T-helper 2 cell treated with Interferon-gamma antibody and Interleukin-4, amounts not matched to agents 100 ng/mL and 5 ng/mL, for 36 hours (primary cell): ENCODE data around the gene CHI3L2. TPM values are rescaled to one million over a fixed set of nuclear protein-coding genes. Genes with fewer than 3 reads are reported as not detected.

Experiments
- intact Hi-C: fragments of 100-400 bp; cut with micrococcal nuclease; formaldehyde crosslinking; loops from one replicate; pipeline ENCODE4 v1.15.1; 2023
- total RNA-seq: library from RNA; stranded (reverse); gene quantifications from 2 replicates; pipeline ENCODE4 v1.2.3, GENCODE V29; 2022

The CHI3L2 gene, protein sequence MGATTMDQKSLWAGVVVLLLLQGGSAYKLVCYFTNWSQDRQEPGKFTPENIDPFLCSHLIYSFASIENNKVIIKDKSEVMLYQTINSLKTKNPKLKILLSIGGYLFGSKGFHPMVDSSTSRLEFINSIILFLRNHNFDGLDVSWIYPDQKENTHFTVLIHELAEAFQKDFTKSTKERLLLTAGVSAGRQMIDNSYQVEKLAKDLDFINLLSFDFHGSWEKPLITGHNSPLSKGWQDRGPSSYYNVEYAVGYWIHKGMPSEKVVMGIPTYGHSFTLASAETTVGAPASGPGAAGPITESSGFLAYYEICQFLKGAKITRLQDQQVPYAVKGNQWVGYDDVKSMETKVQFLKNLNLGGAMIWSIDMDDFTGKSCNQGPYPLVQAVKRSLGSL
- 8.0 and 9.1 TPM in 2 replicates for total RNA-seq

DNA sequence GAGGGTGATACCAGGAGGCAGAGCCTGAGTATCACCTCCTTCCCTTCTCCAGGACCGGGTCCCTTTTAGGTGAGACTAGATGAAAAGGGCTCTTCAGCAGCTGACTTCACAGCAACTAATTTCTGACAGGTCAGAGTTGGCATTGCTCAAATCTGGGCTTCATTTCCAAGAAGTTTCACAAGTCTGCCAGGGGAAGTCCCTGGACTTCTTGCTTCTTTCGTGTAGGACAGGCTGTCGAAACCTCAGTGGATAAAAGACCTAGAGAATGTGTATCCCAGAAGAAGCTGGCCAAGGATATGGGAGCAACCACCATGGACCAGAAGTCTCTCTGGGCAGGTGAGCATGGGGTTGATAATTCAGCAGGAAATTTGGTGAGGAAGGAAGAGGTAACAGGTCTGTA is at the start of gene CHI3L2:
Gene CHI3L2 (plus strand): TSS at position 280 of the 400 bp plus-strand sequence. CDS start 17 bp downstream, at position 297.
- intact Hi-C loops = loop anchor here (10.0 kb wide), 1 partner anchor 247 kb away; the partner anchor contains the start of gene C1orf162

DNA sequence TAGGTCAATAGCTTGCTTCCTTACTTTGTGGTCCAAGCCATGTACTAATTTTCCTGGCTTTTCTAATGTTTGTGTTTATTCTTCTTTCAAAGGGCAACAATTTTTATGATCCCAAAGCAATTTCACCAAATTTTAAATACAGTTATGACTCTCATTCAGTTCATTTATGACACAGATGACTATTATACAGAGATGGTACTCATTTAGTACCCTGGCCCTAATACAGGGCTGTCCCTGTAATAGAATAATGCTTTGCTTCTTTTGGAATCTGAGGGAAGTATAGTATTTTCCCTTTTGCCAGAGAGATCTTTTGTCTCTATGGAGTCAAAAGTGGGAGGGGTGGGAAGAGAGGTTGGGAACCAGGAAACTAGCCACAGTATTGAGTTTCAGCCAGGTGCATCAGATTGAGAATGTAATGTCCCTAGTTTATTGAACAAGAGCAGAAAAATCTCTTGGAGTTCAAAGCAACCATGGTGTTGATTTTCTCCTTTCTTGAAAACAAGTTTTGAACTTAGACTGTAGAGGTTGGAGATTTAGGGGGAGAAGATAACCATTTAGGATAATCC is 47.5 kb upstream of the CHI3L2 start:
- intact Hi-C loops = no loop called here

DNA sequence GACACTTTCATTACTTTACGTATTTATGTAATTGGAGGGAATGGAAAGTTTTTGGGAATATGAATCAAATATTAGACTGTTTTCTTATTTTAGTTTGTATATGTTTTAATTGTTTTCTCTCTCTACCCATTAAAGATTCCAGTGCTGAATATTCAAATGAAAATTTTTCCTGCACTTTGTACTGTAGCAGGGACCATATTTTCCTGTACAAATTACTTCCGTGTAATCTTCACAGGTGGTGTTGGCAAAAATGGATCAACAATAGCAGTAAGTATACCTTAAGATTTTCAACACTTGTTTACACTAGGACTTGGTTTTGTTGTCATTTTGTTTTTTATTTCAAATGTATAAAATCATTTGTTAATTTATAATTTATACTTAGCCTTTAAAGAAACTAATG is 45.5 kb upstream of the CHI3L2 start:
- intact Hi-C loops = no loop called here

DNA sequence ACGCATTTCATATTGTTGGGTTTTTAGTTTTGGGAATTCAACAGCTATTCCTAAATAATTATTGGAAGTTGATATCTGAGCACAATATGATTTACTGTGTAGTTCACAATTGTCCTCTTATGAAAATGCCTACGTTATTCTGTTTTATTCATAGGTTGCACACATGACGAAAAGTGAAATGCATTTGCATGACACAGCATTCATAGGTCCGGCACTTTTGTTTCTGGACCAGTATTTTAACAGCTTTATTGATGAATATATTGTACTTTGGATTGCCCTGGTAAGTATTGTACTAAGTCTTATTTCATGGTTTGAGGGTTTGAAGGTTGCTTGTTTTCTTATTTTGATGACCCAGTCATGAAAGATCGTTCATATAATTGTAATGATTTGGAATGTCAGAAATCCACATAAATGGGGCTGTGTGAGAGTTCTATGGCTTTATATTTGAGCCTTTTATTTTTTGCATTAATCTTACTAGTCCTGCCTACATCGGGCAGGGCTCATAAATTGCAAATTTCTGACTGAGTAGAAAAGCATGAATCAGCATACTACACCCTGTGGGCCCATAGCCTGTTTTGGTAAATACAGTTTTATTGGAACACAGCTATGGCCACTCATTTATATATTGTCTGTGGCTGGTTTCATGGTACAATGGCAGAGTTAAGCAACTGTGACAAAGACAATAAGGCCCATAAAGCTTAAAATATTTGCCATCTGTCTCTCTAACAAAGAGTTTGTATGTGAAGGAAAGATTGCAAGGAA is 44.0 kb upstream of the CHI3L2 start:
- intact Hi-C loops = no loop called here

DNA sequence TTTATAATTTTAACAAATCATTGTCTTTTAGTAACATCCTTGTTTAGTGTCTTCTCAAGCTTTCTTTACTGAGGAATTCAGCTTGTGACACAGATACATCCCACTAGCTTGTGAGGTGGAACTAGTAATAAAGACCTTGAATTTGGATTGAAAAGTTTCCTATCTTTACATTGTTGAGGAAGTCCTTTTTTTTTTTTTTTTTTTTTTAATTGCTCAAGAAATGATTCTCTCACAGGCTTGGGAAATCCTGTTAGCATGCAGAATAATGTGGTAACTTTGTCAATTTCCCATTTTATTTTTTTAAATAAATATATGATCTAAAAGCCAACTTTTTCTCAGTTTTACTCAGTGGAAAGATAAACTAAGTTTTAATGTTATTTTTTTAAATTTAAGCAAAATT is 42.9 kb upstream of the CHI3L2 start:
- intact Hi-C loops = no loop called here

DNA sequence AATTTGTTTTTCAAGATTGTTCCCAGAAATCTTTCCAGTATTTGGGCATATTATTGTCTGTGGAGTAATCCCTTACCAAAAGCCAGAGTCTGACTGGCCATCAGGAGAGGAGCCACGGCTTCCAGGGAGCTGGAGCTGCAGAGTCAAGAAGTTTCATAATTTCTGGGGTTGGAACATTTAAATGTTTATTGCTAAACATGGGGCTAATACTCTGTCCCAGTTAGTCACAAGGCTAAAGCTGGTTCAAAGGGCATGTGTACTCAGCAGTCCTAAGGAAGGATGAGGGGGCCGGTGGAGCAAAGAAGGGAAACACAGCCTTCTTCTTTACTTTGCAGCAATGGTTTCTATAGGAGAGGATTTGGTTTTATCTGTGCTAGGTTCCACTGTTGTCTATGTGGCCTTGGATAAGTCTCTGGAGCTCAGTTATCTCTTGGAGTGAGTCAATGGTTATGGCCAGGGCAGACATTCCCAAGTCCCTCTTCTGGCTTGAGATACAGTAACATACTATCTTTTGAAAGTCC is 36.5 kb upstream of the CHI3L2 start:
- intact Hi-C loops = loop anchor here (10.0 kb wide), 1 partner anchor 564 kb away; the partner anchor contains the start of gene DDX20

DNA sequence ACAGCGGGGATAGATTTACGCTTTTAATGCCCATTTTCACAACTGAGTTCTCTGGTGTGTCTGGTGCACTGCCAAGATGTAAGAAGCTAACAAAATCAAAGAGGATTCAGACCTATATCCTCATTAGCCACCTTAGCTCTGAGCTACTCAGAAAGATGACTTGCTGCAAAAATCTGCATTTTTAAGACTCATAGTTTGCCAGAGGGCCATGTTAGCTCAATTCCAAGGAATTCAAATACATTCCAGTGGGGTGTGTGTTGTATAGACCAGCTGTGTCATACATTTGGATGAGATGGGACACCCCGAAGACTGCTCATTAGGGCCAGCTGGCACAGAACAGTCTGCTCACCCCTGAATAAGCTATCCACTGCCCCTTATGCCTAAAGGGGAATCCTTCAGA is 36.0 kb upstream of the CHI3L2 start:
- intact Hi-C loops = loop anchor here (10.0 kb wide), 1 partner anchor 563 kb away; the partner anchor contains the start of gene DDX20

DNA sequence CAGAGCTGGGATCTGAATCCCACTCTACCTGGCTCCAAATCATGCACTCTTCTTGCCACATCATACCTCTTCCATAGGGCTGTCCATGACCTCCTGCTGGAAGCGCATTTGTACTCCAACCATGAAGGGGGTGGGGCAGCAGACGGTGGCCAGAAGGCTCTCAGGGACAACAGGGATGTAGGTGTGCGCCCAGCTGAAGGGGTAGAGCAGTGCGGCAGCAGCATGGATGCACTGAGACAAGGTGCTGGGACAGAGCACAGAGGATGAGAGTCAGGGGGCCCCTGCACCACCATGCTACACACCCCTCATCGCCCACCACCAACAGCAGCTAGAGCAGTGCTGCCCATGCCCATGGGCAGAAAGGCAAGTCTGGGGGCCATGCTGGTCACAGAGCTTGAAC is 35.4 kb upstream of the CHI3L2 start:
- intact Hi-C loops = loop anchor here (10.0 kb wide), 1 partner anchor 563 kb away; the partner anchor contains the start of gene DDX20

DNA sequence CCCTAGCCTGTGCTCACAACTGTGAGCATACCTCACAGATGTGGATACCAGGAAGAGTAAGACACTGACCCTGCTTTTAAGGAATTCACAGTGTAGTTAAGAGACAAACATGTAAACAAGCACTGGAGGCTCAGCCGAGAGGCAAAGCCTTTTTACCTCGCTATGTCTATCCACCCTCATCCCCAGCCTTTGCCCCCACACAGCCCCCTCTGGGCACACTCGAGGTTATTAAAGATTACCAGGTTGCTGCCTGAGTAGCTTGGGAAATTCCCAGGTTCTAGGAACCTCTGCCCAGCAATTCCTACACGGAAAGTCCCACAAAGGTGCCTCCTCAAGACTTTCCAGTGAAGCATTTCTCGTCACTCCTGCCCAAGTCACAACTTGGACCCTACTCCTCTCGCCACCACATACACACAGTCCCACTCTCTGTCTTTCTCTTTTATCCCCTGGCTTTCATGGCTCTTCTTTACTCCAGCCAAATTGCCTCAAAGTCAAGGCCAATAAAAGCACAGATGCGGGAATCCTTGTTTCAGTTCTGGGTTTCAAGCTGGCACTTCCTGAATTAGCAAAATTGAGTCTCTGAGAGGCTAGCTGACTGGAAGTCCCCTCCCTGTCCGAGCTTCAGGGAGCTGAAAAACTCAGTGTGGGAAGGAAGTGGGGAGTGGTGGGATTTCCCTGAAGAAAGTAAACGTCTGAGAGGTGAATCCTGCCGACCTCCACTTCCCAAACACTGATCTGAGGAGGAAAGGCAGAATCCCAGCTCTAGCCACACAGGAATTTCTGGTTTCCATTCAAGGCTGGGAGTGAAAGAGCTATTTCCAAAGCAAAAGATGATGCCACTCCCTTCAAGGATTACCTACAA is 34.6 kb upstream of the CHI3L2 start:
- intact Hi-C loops = loop anchor here (10.0 kb wide), 1 partner anchor 562 kb away; the partner anchor contains the start of gene DDX20

DNA sequence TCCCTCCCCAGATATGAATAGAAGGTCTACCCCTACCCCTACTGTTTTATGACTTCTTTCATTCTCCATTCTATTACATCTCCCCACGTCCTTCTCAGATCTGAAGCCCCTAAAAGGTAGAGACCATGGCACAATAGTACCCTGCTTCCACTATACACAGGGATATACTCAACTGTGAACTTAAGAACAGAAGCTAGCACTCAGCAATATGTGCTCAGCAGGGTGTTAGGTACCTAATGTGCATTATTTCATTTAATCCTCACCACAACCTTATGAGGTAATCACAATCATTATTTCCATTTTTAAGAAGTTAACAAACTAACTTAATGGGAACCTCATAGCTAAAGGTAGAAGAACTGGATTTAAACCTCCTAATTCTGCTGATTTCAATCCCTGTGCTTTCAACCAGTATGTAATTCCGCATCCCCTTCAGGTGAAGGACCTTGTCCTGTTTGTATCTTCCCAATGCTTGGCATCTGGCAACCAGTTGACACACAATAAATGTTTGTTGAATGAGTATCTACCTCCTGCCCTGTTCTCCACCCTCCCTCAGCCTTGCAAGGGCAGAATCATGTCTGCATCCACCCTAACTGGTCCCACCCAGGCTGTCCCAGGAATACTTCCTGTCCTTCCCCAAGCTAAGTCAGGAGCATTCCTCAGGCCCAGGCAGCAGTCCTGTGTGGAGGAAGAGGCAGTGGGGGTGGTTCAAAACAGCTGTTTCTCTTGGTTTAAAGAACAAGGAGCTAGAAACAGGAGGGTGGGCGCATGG is 33.6 kb upstream of the CHI3L2 start:
- intact Hi-C loops = loop anchor here (10.0 kb wide), 1 partner anchor 561 kb away; the partner anchor contains the start of gene DDX20

DNA sequence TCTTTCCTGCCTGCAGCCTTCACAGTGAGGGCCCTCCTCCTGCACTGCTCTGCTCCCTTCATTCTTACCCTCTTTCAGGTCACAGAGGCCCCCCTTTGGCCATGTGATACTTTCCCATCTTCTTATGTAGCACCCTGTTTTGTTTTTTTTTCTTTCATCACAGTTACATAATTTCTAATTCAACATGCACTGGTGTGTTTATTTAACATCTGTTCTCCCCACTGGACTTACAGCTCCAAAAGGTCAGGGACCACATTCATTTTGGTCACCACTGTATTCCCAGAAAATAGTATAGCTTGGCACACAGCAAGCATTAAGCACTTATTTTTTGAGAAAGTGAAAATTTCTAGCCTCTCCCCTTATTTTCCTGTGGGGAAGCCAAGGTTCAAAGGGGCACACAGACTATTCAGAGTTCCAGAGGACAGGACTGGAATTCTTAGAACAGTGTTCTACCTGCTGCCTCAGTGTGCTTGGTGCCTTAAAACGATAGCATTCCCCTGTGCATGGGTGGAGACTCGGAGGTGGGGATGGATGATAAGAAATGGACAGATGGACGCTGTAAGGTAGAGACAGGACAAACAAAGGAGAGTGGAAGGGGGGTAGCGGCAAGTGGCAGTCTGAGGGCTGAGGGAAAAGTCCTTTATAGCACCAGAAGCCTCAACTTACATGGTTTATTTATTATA is 32.4 kb upstream of the CHI3L2 start:
- intact Hi-C loops = loop anchor here (5.0 to 10.0 kb wide), 3 partner anchors 37 to 560 kb away; partner anchors contain the start of genes CEPT1, DDX20 and DRAM2

DNA sequence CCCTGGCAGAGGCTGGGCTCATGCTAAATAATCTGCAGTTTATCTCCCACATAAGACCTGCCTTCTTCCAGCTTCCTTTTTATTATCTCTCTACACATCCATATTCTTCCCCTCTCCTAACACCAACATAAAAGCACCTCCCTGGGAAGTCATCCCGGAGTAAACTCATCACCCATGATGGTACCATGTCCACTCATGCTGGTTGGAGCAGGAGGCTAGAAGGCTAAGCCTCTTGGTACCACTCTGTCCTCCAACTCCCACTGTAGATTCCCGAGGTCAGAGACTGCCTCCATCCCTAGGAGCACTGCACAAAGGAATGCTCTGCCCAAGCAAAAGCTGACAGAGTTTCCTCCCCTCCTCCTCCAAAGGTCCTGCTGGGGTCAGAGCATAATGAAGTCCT is 31.3 kb upstream of the CHI3L2 start:
- intact Hi-C loops = loop anchor here (5.0 to 10.0 kb wide), 3 partner anchors 36 to 559 kb away; partner anchors contain the start of genes CEPT1, DDX20 and DRAM2

DNA sequence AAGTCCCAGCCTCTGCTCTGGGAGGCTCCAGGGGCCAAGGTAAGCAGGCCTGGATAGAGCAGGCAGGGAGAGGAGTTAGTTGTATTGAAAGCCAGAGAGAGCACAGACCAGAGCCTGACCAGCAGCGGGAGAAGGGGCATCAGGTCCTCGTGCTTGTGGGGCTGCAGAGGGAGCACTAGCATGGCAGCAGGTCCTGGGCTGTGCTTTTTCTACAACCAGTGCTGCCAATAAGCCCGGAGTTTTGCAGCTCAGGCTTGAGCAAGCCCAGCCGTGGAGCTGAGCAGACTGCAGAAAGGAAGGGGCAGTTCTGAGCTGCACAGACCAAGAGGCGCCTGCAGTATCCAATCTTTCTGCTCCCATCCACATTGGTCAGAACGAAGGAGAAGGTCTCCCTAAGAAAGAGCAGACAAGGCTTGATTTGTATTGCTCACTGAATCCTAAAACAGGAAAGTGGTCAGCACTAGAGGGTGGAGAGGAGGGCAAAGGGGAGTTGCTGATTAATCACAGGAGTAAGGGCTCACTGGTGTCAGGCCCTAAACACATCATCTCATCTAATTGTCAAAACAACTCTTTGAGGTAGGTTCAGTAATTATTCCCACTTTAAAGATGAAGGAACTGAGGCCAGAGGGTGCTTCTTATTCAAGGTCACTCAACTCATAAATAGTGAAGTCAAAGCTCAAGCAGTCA is 29.8 kb upstream of the CHI3L2 start:
- intact Hi-C loops = loop anchor here (1.0 to 10.0 kb wide), 5 partner anchors 35 to 557 kb away; partner anchors contain the start of genes CEPT1, DDX20 and DRAM2

DNA sequence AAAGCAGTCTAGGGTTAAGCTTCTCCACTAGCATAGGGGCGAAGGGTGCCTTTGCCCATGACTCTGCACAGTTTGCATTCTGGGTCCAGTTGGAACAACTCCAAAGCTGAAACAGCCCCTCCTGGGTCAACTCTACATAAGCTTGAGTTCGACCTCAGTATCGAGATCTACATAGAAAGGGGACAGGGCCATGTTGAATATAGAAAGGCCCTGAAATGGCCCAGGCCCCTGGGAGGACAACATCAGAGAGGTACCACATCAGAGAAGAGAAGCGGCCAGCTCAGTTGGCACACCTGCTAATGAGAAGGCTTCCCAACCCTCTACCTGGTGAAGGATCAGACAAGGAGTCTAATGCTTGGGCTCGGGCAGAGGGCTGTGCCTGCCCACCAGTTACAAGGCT is 28.7 kb upstream of the CHI3L2 start:
- intact Hi-C loops = loop anchor here (5.0 to 10.0 kb wide), 3 partner anchors 33 to 556 kb away; partner anchors contain the start of genes CEPT1, DDX20 and DRAM2

DNA sequence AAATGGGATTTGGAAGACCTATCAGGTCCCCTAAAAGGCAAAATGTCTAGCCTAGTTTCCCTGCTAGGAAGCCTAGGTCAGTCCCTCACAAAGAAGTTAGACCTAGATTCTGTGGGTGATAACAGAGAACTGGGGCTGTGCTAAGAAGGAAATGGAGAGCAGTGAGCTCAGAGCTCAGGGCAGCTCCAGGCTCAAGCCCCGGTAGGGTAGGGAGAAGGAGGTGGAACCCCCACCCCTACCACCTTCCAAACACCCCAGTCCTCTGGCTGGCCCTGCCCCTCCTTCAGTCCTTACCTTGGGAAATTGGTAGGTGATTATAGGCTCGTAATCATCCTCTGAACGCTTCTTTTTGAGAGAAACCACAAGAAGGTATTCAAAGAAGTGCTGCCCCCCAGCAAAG is 28.2 kb upstream of the CHI3L2 start:
- intact Hi-C loops = loop anchor here (5.0 to 10.0 kb wide), 3 partner anchors 33 to 555 kb away; partner anchors contain the start of genes CEPT1, DDX20 and DRAM2

DNA sequence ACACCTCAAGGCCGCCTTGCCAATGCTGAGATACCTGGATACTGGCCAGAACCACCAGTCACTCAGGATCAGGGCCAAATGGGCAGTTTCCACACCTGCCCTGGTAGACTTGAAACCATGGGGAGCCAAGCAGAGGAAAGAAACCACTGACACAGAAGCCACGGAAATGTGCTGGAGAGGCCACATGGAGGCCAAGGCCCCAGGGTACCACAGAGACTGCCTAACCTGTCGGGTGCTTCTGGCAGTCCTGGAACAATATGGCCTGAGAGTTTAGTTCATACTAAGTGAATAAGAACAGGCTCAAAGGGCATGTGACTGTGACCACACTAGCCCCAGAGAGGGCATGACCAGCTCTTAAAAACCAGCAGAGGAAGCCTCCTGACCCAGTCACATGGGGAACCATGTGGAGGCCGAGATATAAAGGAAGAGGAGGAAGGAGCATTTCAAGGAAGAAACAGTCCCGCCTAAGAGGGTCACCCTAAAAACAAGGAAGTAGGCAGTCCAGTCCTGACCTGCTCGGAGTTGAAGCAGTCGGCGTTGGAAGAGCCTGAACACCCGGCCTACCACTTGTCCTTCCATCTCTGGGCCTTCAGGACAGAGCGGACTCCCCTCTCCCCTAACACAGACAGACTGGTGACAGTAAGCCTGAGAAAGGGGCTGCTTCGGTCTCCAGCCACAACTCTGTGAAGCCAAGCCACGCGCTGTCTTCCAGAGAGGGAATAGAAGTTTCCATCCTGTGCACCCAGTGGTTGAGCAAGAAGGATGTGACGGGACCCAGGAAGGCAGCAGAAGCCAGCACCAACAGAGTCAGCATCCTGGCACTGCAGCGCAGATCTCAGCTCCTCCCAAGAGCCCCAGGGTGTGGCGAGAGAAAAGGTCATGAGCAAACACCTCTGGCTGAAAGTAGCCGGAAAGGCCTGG is 27.4 kb upstream of the CHI3L2 start, which contains the start of gene DENND2D:
Gene DENND2D (minus strand): TSS at position 766 of the 921 bp plus-strand sequence. CDS start 187 bp downstream, at position 579.
- intact Hi-C loops = loop anchor here (5.0 to 10.0 kb wide), 5 partner anchors 32 to 555 kb away; partner anchors contain the start of genes CEPT1, DDX20 and DRAM2

DNA sequence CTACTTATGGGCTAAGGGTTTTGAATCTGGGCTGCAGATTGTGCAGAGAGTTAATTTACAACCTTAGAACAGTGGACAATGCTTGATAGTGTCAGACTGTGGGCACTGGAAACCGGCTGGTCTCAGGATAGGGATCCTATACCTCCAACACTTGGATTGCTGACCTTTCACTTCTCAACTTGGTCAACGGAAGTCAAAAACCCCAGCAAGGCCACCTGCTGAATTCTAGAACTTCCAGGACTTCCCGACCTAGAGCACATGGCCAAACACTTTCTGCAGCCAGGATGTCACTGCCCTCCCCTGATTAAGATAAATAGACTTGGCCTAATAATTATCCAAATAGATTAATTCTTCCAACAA is 26.7 kb upstream of the CHI3L2 start:
- intact Hi-C loops = loop anchor here (5.0 kb wide), 2 partner anchors 323 to 402 kb away; no protein-coding TSS in a partner anchor
